Measurements from ENCODE around the gene NFE2.
"Not testable (repeated sequence)": the region's sequence is repeated elsewhere in the genome, so short reads cannot be mapped to it uniquely, and the experiment has no call there.

NFE2 gene

DNA sequence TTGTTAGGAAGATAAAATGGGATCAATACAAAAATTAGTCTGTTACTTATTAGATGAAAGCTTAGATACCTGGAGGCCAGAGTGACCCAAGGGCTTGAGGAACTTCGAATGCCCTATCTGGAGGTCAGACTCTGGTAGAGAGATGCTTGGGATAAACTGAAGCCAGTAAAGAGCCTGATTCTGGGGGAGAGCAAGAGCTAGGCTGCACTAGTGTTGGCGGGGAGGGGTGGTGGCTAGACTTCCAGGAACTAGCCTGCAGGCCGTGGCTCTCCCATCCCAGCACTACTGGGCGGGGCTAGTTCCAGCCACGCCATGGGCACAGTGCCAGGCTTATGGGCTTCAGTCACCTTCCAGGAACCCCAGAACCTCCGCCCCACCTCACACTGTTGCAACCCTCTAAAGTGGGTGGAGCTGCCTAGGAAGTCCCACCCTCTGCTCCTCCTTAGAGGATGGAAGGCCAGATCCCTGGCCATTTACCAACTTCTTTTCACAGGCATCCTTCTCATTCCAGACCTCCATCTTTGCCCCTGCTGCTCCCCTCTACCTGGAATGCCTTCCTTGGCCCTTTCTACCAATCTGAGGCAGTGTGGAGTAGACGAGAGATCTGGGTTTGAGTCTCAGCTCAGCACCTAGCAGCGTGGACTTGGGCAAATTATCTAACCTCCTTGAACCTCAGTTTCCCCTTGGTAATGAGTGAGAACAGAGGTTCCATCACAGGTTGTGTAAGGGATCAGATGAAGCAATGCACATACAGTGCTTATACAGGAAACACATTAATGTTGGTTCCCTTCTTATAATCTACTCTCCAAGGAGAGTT lies 6.3 kb upstream of the NFE2 start:
- peak; percentile 17 for DNase-seq (ENCODE audit: low spot score)

DNA sequence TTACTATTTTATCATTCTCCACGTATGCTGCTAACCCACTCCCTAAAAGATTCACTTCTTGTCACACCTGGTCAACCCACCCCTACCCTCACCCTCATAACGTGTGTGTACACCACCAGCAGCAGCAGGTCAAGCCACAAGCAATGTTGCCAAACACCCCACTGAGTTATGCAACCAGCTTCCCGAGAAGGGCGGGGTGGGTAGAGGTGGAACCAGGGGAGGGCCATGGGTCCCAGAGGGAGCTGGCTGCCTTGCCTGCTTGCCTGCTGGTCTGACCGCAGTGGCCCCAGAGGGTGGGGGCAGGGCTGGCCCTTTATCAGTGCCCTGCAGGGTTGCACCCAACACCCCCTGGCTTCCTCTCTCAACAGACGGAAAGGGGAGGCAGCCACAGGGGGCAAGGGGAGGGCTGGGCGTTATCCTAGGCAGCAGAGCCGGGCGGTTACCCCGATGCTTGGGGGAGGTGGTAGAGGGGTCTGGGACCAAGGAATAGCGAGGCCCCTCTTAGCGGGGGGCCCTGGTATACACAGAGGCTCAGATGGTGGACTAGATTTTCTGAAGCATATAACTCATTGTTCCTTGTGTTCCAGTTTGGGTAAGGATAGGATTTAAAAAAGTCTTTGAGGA lies 3.5 kb upstream of the NFE2 start:
- peak; percentile 83 for DNase-seq (ENCODE audit: low spot score)

DNA sequence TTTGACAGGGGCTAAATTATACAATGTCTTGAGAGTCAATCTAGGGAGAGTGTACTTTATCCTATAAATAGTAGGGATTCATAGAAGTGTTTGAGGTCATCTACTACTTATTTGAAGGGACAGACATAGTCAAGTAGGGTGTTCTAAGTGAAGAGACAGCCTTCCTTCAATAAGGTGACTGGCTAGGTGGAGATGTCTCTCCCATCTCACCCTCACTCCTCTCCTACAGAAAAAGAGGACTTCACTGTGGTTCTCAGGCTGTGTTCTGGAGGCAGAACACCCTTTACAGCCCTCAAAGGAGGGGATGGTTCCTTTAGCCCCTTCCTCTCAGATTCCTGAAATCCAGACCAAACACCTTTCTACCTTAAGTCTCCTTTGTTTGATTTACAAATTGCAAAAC lies 2.8 kb upstream of the NFE2 start:
- DNase-seq (ENCODE audit: low spot score), result no peak

DNA sequence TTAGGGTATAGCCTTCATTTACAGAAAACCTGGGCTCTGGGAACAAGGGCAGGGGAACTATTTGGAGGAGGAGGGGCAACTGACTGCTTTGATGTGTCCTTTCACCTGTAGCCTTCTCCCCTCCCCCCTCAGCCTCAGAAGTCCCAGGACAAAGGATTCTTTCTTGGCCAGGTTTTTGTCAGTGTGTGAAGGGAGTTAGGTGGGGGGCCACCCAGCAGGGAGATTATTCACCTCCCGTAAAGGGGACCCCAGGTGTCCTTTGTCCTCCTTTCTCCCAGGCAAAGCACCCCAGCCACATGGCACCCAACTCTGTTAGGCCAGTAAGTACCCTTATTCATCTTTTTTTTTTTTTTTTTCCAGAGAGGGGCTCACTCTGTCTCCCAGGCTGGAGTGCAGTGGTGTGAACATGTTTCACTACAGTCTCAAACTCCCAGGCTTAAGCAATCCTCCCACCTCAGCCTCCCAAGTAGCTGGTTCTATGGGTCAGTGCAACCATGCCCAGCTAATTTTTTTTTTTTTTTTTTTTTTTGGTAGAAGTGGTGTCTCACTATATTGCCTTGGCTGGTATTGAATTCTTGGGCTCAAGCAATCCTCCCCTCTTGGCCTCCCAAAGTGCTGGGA lies 723 bp upstream of the NFE2 start:
- DNase-seq (ENCODE audit: low spot score), result no peak

DNA sequence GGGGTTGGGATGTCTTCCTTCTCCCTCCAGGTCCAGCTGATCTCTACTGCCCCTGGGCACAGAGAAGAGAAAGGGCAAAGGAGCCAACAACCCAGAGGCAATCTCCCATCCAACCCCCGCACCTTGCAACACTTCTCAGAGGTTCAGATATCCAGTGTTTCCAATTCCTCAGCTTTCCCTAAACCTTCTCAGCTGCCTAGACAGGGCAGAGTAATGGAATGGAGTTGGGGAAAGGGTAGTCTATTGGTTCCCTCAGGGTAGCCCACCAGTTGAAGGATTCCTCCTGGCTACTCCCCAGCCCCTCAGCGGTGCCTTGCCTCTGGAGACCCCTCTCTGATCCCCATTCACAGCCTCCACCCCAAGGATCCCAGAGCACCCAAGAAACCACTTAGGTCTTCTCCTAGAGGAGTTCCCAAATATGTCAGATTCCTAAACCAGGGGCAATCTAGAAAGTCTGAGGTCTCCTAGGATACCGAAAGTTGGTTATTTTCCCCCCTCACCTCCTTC lies 537 bp downstream of the NFE2 start:
- no peak for DNase-seq (ENCODE audit: low spot score)

DNA sequence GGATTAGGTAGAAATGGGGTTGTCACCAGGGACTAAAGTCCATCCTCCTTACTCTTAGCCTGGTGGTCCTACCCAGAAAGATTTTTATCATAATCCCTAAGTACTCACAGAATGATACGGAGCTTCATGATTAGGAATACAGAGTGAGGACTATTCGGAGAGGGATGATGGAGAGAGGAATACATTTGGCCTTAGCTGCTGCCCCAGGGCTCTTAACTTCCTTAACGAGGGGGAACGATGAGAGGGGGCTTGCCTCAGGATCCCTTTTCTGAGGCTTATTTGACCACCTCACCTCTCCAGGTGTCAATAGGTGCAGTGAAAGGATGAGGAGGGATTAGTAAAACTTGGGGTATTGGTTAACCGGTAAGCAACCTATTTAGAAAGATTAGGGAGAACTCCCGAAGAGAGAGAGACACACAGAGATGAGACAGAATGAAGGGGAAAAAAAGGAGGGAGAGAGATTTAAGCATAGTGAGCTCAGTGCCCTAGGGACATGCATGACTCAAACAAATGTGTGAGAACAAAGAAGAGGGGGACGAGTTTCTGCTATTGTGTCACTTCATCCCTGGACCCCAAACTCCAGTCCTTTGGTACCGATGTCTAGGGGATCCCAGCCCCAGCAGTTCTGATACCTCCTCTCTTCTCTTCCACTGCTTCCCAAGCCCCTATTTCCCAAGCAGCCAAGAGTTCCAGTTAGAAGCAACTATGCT lies 1.1 kb downstream of the NFE2 start:
- DNase-seq (ENCODE audit: low spot score), result no peak

DNA sequence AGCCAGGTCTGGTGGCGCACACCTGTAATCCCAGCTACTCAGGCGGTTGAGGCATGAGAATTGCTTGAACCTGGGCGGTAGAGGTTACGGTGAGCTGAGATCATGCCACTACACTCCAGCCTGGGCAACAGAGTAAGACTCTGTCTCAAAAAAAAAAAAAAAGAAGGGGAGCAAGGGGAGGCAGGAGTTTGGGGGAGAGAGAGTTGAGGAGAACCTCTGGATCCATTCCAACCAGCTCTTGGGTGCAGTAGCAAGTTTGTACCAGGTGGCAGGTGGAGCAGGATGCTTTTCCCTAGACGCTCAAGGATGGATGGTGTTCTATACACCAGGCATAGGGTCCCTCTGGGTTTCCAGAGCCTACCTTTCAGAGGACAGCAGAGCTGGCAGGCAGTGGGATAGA lies 1.9 kb downstream of the NFE2 start:
- DNase-seq (ENCODE audit: low spot score), result no peak

DNA sequence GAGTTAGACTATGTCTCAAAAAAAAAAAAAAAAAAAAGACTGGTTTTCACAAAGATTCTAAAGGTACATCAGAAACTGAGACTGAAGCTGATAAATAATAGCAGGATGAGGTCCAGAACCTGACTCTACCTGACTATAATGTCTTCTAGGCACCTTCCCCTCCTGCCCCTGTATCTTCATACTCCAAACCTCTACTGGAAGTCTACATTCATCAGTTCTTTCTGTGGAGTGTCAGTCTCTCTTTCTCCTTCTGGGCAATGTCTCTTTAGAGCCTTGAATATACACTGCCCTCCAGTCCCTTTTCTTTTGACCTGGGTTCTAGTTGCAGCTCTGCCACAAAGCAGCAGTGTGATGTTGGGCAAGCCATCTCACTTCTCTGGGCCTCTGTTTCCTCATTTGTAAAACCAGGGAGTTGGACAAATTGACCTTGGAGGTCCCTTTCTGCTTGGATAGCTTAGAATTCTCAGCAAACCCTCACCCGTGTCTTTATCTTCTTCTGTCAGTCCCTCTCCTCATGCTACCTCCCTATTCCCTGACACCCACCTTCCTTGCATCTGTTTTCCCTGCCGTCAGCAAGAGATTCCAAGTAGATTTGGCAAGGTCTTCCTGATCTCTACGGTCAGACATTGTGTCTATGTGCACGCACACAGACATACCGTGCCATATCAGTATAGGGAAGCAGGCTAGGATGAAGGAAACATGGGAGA lies 4.3 kb downstream of the NFE2 start:
- no peak for DNase-seq (ENCODE audit: low spot score)

DNA sequence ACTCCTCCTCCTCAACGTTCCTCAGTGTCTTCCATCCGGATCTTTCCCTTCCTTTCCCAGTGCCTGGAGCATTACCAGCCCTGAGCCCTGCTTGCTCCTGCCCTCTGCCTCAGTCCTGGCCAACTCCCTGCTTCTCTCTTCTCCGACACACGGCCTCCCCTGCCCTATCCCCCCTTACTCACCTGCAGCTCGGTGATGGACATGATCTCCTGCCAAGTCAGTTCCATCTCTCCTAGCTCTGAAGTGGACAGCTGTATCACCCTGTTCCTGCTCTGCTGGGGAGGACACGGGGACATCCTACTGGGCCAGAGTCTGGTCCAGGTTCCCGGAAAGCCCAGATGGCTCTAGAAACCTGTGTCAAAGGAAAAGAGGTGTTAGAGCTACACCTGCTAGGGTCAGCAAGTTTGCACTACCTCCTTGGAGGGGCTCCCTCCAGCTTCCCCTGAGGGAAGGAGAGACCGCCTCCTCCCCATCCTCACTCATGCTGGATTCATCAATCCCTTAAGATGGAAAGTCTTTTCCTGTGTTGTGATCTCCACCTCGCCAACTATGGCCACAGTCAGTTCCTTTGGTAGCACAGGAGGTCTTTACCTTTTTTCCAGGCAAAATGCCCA lies 5.8 kb downstream of the NFE2 start:
- no peak for DNase-seq (ENCODE audit: low spot score)

DNA sequence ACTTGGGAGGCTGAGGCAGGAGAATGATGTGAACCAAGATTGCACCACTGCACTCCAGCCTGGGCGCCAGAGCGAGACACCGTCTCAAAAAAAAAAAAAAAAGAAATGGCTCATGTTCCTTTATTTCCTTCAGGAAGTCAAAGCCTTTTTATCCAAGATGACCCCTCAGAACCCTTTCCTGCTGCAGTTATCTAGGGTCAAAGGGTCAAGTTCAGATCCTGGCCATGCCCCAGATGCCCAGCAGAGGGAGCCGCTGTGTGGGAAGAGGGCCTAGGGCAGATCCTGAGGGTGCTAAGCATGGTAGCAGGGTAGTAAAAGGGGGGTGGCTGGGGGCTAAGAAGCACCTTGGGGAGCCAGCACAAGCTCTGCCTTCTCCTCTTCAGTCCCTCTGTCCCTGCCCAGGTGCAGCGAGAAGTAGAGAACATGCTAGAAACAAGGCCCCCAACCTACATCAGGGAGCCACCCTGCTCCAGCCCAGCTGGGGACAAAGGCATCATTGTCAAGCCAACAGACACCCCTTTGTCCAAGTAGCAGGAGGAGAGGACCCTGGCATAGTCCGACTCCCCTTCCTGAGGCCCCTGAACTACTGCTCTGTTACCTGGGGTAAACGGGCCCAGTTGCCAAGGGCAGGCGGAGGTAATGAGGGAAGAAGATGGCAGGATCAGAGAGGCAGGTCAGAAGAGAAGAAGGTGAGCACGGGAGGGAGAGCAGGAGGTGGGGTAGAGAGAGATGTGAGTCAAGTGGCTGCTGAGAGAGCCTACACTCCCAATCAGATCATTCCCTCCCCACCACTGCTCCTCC lies 6.5 kb downstream of the NFE2 start:
- DNase-seq (ENCODE audit: low spot score), result peak; percentile 61

DNA sequence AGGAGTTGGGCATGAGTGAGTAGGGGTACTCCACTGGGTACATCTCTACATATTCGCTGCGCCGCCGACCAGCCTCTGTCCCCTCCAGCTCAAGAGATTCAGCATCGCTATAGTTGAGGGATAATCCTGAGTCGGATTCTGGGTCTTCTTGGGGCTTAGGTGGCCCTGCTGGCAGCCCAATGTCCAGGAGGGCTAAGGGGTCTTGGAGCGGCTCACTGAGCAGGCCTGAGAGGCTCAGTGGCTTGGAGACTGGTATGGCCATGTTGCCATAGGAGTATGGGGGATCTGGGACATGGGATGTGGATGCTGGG lies 7.9 kb downstream of the NFE2 start:
- no peak for DNase-seq (ENCODE audit: low spot score)

DNA sequence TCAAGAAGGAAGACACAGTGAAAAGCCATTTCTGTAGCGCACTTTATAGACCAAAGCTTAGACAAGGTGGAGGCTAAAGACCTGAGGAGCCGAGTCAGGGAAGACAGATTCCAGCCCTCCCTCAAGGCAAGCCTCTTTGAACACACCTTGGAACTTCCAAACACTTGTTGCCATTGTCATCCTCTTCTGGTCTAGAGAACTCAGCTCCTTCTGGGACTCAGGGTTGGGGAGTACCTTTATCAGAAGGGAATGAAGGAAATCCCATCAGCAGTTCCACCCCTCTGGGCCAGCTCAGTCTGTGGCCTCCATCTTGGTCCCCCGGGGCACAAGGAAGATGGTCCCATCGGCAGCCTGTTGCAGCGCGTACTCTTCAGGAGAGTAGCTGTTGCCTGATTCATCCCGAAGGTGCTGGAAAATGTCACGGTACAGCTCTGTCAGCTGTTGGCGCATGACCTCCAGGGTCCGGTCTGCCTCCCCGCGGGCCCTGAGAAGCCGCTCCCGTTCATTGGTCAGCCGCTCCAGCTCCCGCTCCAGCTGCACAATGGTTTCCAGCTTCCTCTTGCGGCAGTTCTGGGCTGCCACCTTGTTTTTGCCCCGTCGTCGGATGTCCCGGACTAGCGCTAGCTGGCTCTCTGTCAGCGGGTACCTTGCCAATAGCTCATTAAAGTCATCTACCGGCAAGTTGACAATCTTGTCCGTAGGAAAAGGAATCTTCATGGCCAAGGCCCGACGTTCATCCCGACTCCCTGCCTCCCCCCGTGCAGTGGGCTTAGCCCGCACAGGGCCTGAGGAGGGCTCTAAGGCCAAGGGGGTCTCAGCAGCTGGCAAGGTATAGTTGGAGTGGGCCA lies 8.5 kb downstream of the NFE2 start:
- no peak for DNase-seq (ENCODE audit: low spot score)

DNA sequence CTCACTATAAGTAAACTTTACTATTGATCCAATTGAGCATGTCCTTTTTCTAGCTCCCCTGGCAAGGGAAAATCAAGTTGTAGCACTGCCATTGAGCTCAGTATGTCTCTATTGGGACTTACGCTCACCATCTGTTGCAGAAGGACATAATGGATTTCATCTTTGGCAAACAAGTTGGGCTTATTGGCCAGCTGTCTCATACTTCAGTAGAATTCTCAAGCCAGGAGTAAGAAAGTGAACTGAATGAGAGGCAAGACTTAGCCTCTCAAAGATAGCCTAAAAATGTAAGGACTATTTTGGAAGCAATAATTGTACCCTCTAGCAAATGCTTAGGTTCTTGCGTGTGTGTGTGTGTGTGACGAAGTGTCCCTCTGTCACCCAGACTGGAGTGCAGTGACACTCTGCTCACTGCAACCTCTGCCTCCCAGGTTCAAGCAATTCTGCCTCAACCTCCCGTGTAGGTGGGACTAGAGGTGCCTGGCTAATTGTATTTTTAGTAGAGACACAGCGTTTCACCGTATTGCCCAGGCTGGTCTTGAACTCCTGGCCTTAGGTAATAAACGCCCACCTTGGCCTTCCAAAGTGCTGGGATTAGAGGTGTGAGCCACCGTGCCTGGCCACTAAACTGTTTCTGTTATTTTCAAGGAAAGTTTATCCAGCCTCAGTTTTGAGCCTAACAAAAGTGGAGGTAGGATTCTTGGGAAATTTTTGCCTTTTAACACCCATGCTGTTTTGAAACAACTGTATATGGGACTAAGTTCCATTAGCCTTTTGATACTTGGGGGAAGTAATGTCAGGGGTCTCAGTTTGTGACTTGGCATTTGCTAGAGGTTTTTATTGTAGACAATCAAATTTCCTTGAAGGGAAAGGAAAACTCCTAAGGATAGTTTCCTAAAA lies 13.3 kb downstream of the NFE2 start:
- no peak for DNase-seq (ENCODE audit: low spot score)

DNA sequence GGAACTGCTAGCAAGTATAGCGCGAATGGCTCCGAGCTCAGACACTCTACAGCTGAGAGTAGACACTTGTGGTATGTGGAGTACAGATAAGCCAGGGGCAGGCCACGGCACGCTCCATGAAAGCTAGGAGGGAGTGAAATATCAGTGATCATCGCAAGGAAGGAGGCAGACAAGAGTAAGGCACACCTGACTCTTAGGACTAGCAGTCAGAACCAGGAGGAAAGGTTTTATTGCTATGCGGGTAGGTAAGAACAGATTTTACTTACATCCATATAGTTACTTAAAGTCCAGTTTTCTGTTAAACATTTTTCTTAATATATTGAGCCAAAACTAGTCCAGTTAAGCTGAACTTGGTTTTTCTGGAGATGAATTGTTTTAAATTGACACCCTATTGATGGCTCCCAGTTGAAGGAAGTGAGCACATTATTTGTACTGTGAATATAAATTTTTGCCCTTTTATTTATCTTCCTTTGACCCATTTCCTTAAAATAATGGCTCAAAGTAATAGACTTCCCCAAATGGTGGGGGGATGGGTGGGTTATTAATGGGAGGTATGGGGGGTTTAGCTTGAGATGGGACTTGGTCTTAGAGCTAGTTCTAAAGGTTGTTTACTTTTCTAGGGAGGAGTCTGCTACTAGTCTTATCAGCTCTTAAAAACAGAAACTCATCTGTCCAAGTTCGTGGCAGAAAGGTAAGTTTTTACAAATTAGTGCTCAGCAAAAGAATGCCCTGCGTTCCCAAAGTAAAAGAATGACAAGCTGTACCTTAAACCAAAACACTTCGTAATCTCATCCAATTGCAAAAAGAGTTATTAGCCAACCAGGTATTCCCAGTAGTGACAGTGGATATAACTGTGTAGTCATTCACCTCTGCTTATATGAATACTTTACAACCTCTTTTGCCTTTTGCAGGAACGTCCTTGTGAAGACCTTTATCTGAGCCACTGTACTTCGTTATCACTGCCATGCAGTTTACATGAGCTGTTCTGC lies 14.5 kb downstream of the NFE2 start:
- DNase-seq (ENCODE audit: low spot score), result no peak

DNA sequence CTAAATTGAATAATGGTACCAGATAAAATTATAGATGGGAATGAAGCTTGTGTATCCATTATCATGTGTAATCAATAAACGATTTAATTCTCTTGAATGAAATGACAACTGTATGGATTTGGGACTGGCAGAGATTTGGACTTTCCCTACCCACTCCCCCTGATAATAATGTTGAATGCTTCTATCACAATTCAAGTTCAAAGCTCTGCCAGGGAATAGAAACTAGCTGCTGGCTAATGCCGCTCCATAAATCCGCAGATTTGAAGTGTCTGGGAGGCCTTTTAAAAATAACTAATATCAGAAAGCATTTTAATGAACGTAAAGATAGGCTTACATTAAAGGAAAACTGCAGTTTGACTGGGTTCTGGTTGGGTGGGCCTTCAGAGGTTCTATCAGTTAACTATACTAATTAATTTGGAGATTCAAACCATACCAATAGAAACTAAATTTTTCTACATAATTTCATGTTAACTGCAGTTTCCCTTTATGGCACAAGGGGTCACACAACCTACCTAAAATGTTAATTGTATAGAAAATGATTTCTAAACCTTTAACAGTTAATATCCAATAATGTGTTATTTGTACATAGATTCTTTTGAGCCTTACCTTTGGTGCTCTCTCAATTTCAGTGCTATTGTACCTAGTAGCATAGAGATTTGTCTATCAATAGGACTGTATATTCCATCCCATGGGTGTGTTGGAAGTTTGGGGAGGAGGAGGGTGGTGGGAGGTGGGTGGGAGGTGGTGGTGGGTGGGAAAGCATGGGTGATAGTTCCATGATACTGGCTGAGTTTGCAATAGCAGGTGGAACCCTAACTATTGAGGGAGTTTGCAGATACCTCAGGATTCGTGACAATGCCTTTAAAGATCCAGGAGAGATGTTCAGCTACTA lies 15.4 kb downstream of the NFE2 start:
- no peak for DNase-seq (ENCODE audit: low spot score)

DNA sequence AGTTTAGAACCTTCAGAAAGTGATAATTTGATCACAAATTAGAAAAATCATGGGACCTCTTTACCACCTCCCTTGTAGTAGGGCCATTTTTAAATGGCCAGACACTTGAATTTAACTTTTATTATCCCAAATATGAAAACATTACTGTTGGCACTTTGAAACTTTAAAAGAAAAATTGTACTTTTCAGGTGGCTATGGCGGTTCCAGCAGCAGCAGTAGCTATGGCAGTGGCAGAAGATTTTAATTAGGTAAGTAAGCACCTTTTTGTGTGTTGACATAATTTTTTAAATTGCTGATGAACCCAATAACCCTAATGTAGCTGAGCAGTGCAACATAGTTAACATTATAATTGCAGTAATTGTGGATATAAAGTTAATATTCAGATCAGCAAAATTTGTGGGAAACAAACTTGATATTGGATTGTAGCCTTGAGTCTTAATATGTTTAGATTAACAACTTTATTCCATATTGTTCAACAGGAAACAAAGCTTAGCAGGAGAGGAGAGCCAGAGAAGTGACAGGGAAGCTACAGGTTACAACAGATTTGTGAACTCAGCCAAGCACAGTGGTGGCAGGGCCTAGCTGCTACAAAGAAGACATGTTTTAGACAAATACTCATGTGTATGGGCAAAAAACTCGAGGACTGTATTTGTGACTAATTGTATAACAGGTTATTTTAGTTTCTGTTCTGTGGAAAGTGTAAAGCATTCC lies 16.6 kb downstream of the NFE2 start:
- DNase-seq (ENCODE audit: low spot score), result not testable (repeated sequence)
